Natural killer cell (primary cell): ENCODE measurements around the gene LHFPL5. TPM values are rescaled to one million over a fixed set of nuclear protein-coding genes. Genes with fewer than 3 reads are reported as not detected.

Experiments
- ATAC-seq, 3 donors: fragments of 150-1000 bp in 2 of 3; fragments of 200-7000 bp in 1 of 3; cut with Tn5 transposase; 1 replicate in 1 of 3; 2 replicates in 2 of 3; pipeline ENCODE4 v1.10.0; 2021; ENCODE audit warnings: mild to moderate bottlenecking in 2 of 3, moderate library complexity in 2 of 3
- DNase-seq, 2 donors: peaks; one replicate each; pipeline versions ENCODE4 v3.0.0 to v3.0.0-alpha.2; 2013 to 2021; ENCODE audit warnings: mixed read lengths in 1 of 2
- H3K27ac ChIP-seq: one replicate; pipeline ENCODE4 v1.5.1; 2013; ENCODE audit warnings: mild to moderate bottlenecking, low read length
- H3K27me3 ChIP-seq: one replicate; pipeline ENCODE4 v1.6.1; 2013; ENCODE audit warnings: low read length; ENCODE audit not compliant: control insufficient read depth, insufficient read depth
- H3K36me3 ChIP-seq: one replicate; pipeline ENCODE4 v1.6.1; 2013; ENCODE audit warnings: low read length; ENCODE audit not compliant: control insufficient read depth, insufficient read depth
- H3K4me1 ChIP-seq: one replicate; pipeline ENCODE4 v1.6.1; 2013; ENCODE audit warnings: low read length; ENCODE audit not compliant: control insufficient read depth, insufficient read depth
- H3K4me3 ChIP-seq: one replicate; pipeline ENCODE4 v1.5.1; 2013; ENCODE audit warnings: low read length
- H3K9me3 ChIP-seq: one replicate; pipeline ENCODE4 v1.6.1; 2013; ENCODE audit warnings: low read length; ENCODE audit not compliant: control insufficient read depth, insufficient read depth
- H3K27ac Mint-ChIP-seq, 2 donors: one replicate each; pipeline ENCODE4 v1.8.0; 2022; ENCODE audit warnings: mild to moderate bottlenecking in 2 of 2, mixed read lengths in 2 of 2, moderate library complexity in 1 of 2
- H3K27me3 Mint-ChIP-seq, 2 donors: one replicate each; pipeline ENCODE4 v1.8.0; 2022; ENCODE audit warnings: low read depth in 2 of 2, mixed read lengths in 2 of 2
- H3K36me3 Mint-ChIP-seq: one replicate; pipeline ENCODE4 v1.8.0; 2022; ENCODE audit warnings: mixed read lengths
- H3K4me1 Mint-ChIP-seq, 2 donors: one replicate each; pipeline ENCODE4 v1.8.0; 2022; ENCODE audit warnings: mixed read lengths in 2 of 2
- H3K4me3 Mint-ChIP-seq: one replicate; pipeline ENCODE4 v1.8.0; 2022; ENCODE audit warnings: mild to moderate bottlenecking, moderate library complexity, mixed read lengths
- H3K9me3 Mint-ChIP-seq, 2 donors: one replicate each; pipeline ENCODE4 v1.8.0; 2022; ENCODE audit warnings: mixed read lengths in 2 of 2
- WGBS: methylation state at CpG from one replicate; pipeline ENCODE4 v1.1.7; 2013; ENCODE audit warnings: missing lambda C conversion rate; ENCODE audit not compliant: insufficient coverage; 5-methylcytosine and 5-hydroxymethylcytosine counted together
- intact Hi-C: fragments of 100-400 bp; cut with micrococcal nuclease; formaldehyde crosslinking; loops from one replicate; pipeline ENCODE4 v1.14.2; 2022
- total RNA-seq, 4 donors: library from RNA; stranded (reverse); fragments of 120-200 nt in 1 of 4; gene quantifications; one replicate each; pipeline versions ENCODE4 v1.2.3 to v1.2.4, GENCODE V29; 2013 to 2022
- TF ChIP-seq, protein P1 (sequence below): fragments of 200-600 bp; IDR thresholded peaks from one replicate; pipeline ENCODE4 v1.8.0; 2022; ENCODE audit warnings: antibody characterized with exemption

The LHFPL5 gene
- total RNA-seq, 3 donors from 2014 or later (not counting 1 experiment from before 2014, with no cell fraction given), result not detected

DNA sequence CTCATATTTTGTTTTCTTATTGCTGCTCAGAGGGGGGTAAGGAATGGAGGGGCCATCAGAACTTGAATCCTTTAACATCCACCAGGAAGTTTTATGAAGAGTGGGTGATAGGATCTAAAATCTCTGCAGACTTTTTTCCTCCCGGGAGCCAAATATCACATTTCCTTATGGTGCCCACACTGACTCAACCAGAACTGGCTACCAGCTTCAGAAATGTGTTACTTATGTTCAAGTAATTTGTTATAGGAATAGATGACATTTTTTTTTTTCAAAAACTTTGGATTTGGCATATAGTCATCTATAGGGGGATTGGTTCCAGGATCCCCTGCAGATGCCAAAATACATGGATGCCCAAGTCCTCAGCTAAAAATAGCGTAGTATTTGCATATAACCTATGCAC, 18.4 kb downstream of the LHFPL5 start:
- TF ChIP-seq, protein P1, sequence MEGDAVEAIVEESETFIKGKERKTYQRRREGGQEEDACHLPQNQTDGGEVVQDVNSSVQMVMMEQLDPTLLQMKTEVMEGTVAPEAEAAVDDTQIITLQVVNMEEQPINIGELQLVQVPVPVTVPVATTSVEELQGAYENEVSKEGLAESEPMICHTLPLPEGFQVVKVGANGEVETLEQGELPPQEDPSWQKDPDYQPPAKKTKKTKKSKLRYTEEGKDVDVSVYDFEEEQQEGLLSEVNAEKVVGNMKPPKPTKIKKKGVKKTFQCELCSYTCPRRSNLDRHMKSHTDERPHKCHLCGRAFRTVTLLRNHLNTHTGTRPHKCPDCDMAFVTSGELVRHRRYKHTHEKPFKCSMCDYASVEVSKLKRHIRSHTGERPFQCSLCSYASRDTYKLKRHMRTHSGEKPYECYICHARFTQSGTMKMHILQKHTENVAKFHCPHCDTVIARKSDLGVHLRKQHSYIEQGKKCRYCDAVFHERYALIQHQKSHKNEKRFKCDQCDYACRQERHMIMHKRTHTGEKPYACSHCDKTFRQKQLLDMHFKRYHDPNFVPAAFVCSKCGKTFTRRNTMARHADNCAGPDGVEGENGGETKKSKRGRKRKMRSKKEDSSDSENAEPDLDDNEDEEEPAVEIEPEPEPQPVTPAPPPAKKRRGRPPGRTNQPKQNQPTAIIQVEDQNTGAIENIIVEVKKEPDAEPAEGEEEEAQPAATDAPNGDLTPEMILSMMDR, result no peak
- no CpG with 5 or more reads among the region's 2 CpGs for WGBS
- no peaks in the 10 kb centered on the region for H3K9me3 ChIP-seq
- H3K27ac ChIP-seq, result no peak overlapping the region
- Mint-ChIP-seq H3K27me3 (peaks cover 0 to 6% of the 10 kb centered on the region in 2 donors), H3K27ac (no peak overlapping the region), H3K4me1 (no peaks in the 10 kb centered on the region), H3K36me3 (no peaks in the 10 kb centered on the region), H3K4me3 (no peak overlapping the region), H3K9me3 (no peaks in the 10 kb centered on the region)
- no peaks in the 10 kb centered on the region for H3K36me3 ChIP-seq
- ATAC-seq (no peak), DNase-seq (no peak)
- peaks cover 2% of the 10 kb centered on the region for H3K27me3 ChIP-seq
- intact Hi-C loops, result no loop called here
- H3K4me1 ChIP-seq, result no peaks in the 10 kb centered on the region
- H3K4me3 ChIP-seq, result no peak overlapping the region

DNA sequence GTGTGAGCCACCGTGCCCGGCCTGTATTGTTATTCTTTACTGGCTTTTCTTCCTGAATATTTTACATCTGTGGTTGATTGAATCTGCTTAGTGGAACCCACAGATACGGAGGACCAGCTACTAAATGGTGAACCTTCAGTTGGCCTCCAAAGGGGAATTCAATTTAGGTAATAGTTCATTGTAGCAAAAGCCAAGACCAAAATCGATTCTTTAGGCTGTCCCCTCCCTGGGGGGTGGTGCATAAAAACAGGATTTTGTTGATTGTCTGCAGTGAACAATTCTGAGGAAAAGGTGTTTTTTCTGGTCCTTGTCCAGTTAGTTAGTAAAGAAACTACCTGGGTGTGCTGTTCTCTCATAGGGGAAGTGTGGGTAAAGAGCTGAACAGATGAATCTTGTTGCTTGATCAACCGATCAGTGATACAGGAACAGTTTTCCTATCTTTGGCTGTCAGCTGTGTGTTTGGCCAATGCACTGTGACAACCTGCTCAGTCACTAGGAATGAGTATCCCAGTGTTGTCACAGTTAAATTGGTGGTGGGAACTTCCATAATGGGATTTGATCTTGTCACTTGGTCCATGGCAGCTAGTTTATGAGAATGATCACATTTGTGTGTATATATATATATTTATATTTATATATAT, 19.5 kb downstream of the LHFPL5 start:
- no peak overlapping the region for H3K27ac Mint-ChIP-seq
- TF ChIP-seq, protein P1, result no peak
- H3K4me3 Mint-ChIP-seq, result no peak overlapping the region
- Histone ChIP-seq H3K4me3 (no peak overlapping the region), H3K4me1 (no peaks in the 10 kb centered on the region), H3K36me3 (no peaks in the 10 kb centered on the region), H3K27me3 (no peaks in the 10 kb centered on the region), H3K9me3 (no peaks in the 10 kb centered on the region), H3K27ac (no peak overlapping the region)
- intact Hi-C loops, result no loop called here
- H3K36me3 Mint-ChIP-seq, result no peaks in the 10 kb centered on the region
- H3K27me3 Mint-ChIP-seq, result peaks cover 0 to 6% of the 10 kb centered on the region in 2 donors
- no peak for DNase-seq
- WGBS, result 84% methylated on average over 5 of the region's 5 CpGs
- no peak for ATAC-seq
- no peaks in the 10 kb centered on the region for H3K4me1 Mint-ChIP-seq
- no peaks in the 10 kb centered on the region for H3K9me3 Mint-ChIP-seq

DNA sequence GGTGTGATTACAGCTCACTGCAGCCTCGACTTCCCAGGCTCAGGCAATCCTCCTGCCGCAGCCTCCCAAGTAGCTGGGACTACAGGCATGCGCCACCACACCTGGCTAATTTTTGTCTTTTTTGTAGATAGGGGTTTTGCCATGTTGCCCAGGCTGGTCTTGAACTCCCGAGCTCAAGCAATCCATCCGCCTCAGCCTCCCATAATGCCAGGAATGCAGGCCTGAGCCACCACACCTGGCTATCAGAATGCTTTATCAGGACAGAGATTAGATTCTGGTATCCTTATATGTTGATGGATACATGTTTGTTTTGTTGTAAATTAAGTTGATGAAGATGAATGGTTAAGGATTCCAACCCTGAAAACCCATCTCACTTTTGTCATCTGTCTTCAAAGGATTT, 24.2 kb downstream of the LHFPL5 start:
- Histone ChIP-seq H3K27me3 (no peaks in the 10 kb centered on the region), H3K4me3 (no peak overlapping the region), H3K27ac (no peak overlapping the region), H3K36me3 (peaks cover 6% of the 10 kb centered on the region), H3K9me3 (no peaks in the 10 kb centered on the region), H3K4me1 (no peaks in the 10 kb centered on the region)
- DNase-seq (no peak), ATAC-seq (no peak)
- Mint-ChIP-seq H3K27me3 (peaks cover 0 to 6% of the 10 kb centered on the region in 2 donors), H3K27ac (no peak overlapping the region), H3K9me3 (no peaks in the 10 kb centered on the region), H3K36me3 (peaks cover 8% of the 10 kb centered on the region), H3K4me1 (no peaks in the 10 kb centered on the region), H3K4me3 (no peak overlapping the region)
- intact Hi-C loops, result no loop called here
- 93% methylated on average over 5 of the region's 5 CpGs for WGBS
- TF ChIP-seq, protein P1, result no peak
